ENCODE data around the gene SLC7A6.

The SLC7A6 gene

GRCh38 chr16:68281368-68282063 is 17.2 kb downstream of the SLC7A6 start:
- no peak overlapping the region for H3K4me2 ChIP-seq (ENCODE audit: insufficient read depth, low read length)
- H4K20me1 ChIP-seq (ENCODE audit: insufficient read depth, low read length), result peaks cover 18% of the 10 kb centered on the region; the same call in 1 of the 2 replicates
- TF ChIP-seq CTCF (IDR thresholded peaks at IDR 0.05; ENCODE audit: borderline replicate concordance, extremely low read depth, low read length, poor library complexity, severe bottlenecking) (no peak), EZH2 (IDR thresholded peaks at IDR 0.05; ENCODE audit: borderline replicate concordance, low read depth, low read length, severe bottlenecking) (no peak)
- no peaks in the 10 kb centered on the region for H3K27me3 ChIP-seq (ENCODE audit: insufficient read depth, low read length, poor library complexity)
- peaks cover 70% of the 10 kb centered on the region for H3K36me3 ChIP-seq (ENCODE audit: insufficient read depth, low read length)
- peaks cover 93% of the 10 kb centered on the region for H3K79me2 ChIP-seq (ENCODE audit: insufficient read depth, low read length)
- ATAC-seq (ENCODE audit: insufficient read depth, low read depth), result peak; percentile 62
- H3K4me1 ChIP-seq (ENCODE audit: insufficient read depth, low read length), result peaks cover 40% of the 10 kb centered on the region
- H3K9me3 ChIP-seq (ENCODE audit: insufficient read depth, low read length, severe bottlenecking), result no peaks in the 10 kb centered on the region
- DNase-seq, result peak; percentile 53
- H3K27ac ChIP-seq (ENCODE audit: low read length), result no peak overlapping the region
- H2AFZ ChIP-seq (ENCODE audit: low read depth, low read length), result no peak overlapping the region
- H3K9ac ChIP-seq (ENCODE audit: low read depth, low read length), result no peak overlapping the region
- no peak overlapping the region for H3K4me3 ChIP-seq (ENCODE audit: low read depth in 1 of 2, low read length in 2 of 2)

- Histone ChIP-seq H3K9ac (ENCODE audit: low read depth, low read length) (no peak overlapping the region), H2AFZ (ENCODE audit: low read depth, low read length) (no peak overlapping the region), H3K79me2 (ENCODE audit: insufficient read depth, low read length) (peaks cover 93% of the 10 kb centered on the region), H3K4me1 (ENCODE audit: insufficient read depth, low read length) (peaks cover 40% of the 10 kb centered on the region), H4K20me1 (ENCODE audit: insufficient read depth, low read length) (peaks cover 21% of the 10 kb centered on the region; the same call in 1 of the 2 replicates), H3K27ac (ENCODE audit: low read length) (no peak overlapping the region), H3K27me3 (ENCODE audit: insufficient read depth, low read length, poor library complexity) (no peaks in the 10 kb centered on the region), H3K4me2 (ENCODE audit: insufficient read depth, low read length) (no peak overlapping the region), H3K9me3 (ENCODE audit: insufficient read depth, low read length, severe bottlenecking) (no peaks in the 10 kb centered on the region), H3K36me3 (ENCODE audit: insufficient read depth, low read length) (peaks cover 71% of the 10 kb centered on the region), H3K4me3 (ENCODE audit: low read depth in 1 of 2, low read length in 2 of 2) (no peak overlapping the region)
- ATAC-seq (ENCODE audit: insufficient read depth, low read depth) (no peak), DNase-seq (no peak)
- TF ChIP-seq CTCF (IDR thresholded peaks at IDR 0.05; ENCODE audit: borderline replicate concordance, extremely low read depth, low read length, poor library complexity, severe bottlenecking) (no peak), EZH2 (IDR thresholded peaks at IDR 0.05; ENCODE audit: borderline replicate concordance, low read depth, low read length, severe bottlenecking) (no peak)
Observed at GRCh38 chr16:68282064-68282452, 17.7 kb downstream of the SLC7A6 start.

GRCh38 chr16:68283346-68283745 is 19.0 kb downstream of the SLC7A6 start:
- peaks cover 80% of the 10 kb centered on the region for H3K36me3 ChIP-seq (ENCODE audit: insufficient read depth, low read length)
- H2AFZ ChIP-seq (ENCODE audit: low read depth, low read length), result no peak overlapping the region
- H3K9ac ChIP-seq (ENCODE audit: low read depth, low read length), result no peak overlapping the region
- DNase-seq (no peak), ATAC-seq (ENCODE audit: insufficient read depth, low read depth) (no peak)
- H3K4me2 ChIP-seq (ENCODE audit: insufficient read depth, low read length), result no peak overlapping the region
- H3K4me3 ChIP-seq (ENCODE audit: low read depth in 1 of 2, low read length in 2 of 2), result no peak overlapping the region
- H3K9me3 ChIP-seq (ENCODE audit: insufficient read depth, low read length, severe bottlenecking), result no peaks in the 10 kb centered on the region
- H3K79me2 ChIP-seq (ENCODE audit: insufficient read depth, low read length), result peaks cover 94% of the 10 kb centered on the region
- peaks cover 46% of the 10 kb centered on the region for H3K4me1 ChIP-seq (ENCODE audit: insufficient read depth, low read length)
- H3K27ac ChIP-seq (ENCODE audit: low read length), result peak overlapping the region; percentile 39; the same call in 1 of the 2 replicates
- no peaks in the 10 kb centered on the region for H3K27me3 ChIP-seq (ENCODE audit: insufficient read depth, low read length, poor library complexity)
- peaks cover 29% of the 10 kb centered on the region for H4K20me1 ChIP-seq (ENCODE audit: insufficient read depth, low read length)
- TF ChIP-seq EZH2 (IDR thresholded peaks at IDR 0.05; ENCODE audit: borderline replicate concordance, low read depth, low read length, severe bottlenecking) (no peak), CTCF (IDR thresholded peaks at IDR 0.05; ENCODE audit: borderline replicate concordance, extremely low read depth, low read length, poor library complexity, severe bottlenecking) (no peak)

Data from DND-41 (cell line).